ENCODE results near the gene BAIAP3.

Gene BAIAP3

GRCh38 chr16:1287982-1288670 is 45.3 kb upstream of the BAIAP3 start:
- DNase-seq (ENCODE audit: extremely low spot score): no peak
- POLR2A ChIA-PET: no interaction called here
- CTCF ChIA-PET: interaction anchor here (1.5 kb wide), 1 partner anchor 12 kb away, joined by 3 read pairs; no protein-coding TSS in a partner anchor
- TF ChIP-seq L3MBTL2 (conservative IDR thresholded peaks at IDR 0.05) (no peak), LEF1 (IDR thresholded peaks at IDR 0.05; ENCODE audit: borderline replicate concordance) (no peak), ZNF384 (IDR thresholded peaks at IDR 0.05) (no peak), FOXA1 (IDR thresholded peaks at IDR 0.05) (no peak), SUZ12 (IDR thresholded peaks at IDR 0.05) (no peak), TARDBP (IDR thresholded peaks at IDR 0.05) (no peak), SP1 (IDR thresholded peaks at IDR 0.05) (no peak), HDGF (IDR thresholded peaks at IDR 0.05; ENCODE audit: borderline replicate concordance) (no peak), PKNOX1 (IDR thresholded peaks at IDR 0.05) (no peak), CTBP1 (IDR thresholded peaks at IDR 0.05; ENCODE audit: borderline replicate concordance) (no peak), ELF4 (IDR thresholded peaks at IDR 0.05) (no peak), ARNT (IDR thresholded peaks at IDR 0.05) (no peak), NFRKB (IDR thresholded peaks at IDR 0.05) (no peak), FOXK2 (IDR thresholded peaks at IDR 0.05) (no peak), FOXM1 (IDR thresholded peaks at IDR 0.05; ENCODE audit: borderline replicate concordance) (no peak)

- POLR2A ChIA-PET: interaction anchor here (1.5 kb wide), 1 partner anchor 12 kb away, joined by 5 read pairs; no protein-coding TSS in a partner anchor
- no peak for DNase-seq (ENCODE audit: extremely low spot score)
These were observed 44.5 kb upstream of the BAIAP3 start for GRCh38 chr16:1288813-1289476.

GRCh38 chr16:1289477-1289866 is 44.0 kb upstream of the BAIAP3 start:
- no peak for DNase-seq (ENCODE audit: extremely low spot score)
- ChIA-PET POLR2A (interaction anchor here (0.9 to 1.5 kb wide), 3 partner anchors 12 to 47 kb away, joined by 3 to 5 read pairs (median 3); no protein-coding TSS in a partner anchor), CTCF (interaction anchor here (1.4 kb wide), 1 partner anchor 12 kb away, joined by 6 read pairs; no protein-coding TSS in a partner anchor)
- TF ChIP-seq ZNF384 (IDR thresholded peaks at IDR 0.05) (no peak), LEF1 (IDR thresholded peaks at IDR 0.05; ENCODE audit: borderline replicate concordance) (no peak), ELF4 (IDR thresholded peaks at IDR 0.05) (no peak), NFRKB (IDR thresholded peaks at IDR 0.05) (no peak), L3MBTL2 (conservative IDR thresholded peaks at IDR 0.05) (no peak), PKNOX1 (IDR thresholded peaks at IDR 0.05) (no peak), CTBP1 (IDR thresholded peaks at IDR 0.05; ENCODE audit: borderline replicate concordance) (no peak), FOXM1 (IDR thresholded peaks at IDR 0.05; ENCODE audit: borderline replicate concordance) (no peak), TARDBP (IDR thresholded peaks at IDR 0.05) (no peak)

More at GRCh38 chr16:1288813-1289476, 44.5 kb upstream of the BAIAP3 start:
- TF ChIP-seq NFRKB (IDR thresholded peaks at IDR 0.05): no peak
- no peak for TF ChIP-seq L3MBTL2 (conservative IDR thresholded peaks at IDR 0.05)
- TF ChIP-seq SUZ12 (IDR thresholded peaks at IDR 0.05): no peak
- TF ChIP-seq PKNOX1 (IDR thresholded peaks at IDR 0.05): no peak
- CTCF ChIA-PET: interaction anchor here (1.5 kb wide), 1 partner anchor 12 kb away, joined by 3 read pairs; no protein-coding TSS in a partner anchor

GRCh38 chr16:1290063-1290501 is 43.4 kb upstream of the BAIAP3 start:
- POLR2A ChIA-PET: interaction anchor here (0.9 to 1.5 kb wide), 3 partner anchors 11 to 46 kb away, joined by 3 to 5 read pairs (median 3); no protein-coding TSS in a partner anchor
- DNase-seq (ENCODE audit: extremely low spot score): no peak
- CTCF ChIA-PET: interaction anchor here (1.4 kb wide), 1 partner anchor 11 kb away, joined by 6 read pairs; no protein-coding TSS in a partner anchor
- TF ChIP-seq FOXM1 (IDR thresholded peaks at IDR 0.05; ENCODE audit: borderline replicate concordance) (no peak), CTBP1 (IDR thresholded peaks at IDR 0.05; ENCODE audit: borderline replicate concordance) (no peak), TARDBP (IDR thresholded peaks at IDR 0.05) (no peak), SP1 (IDR thresholded peaks at IDR 0.05) (no peak), ZNF384 (IDR thresholded peaks at IDR 0.05) (no peak), HDGF (IDR thresholded peaks at IDR 0.05; ENCODE audit: borderline replicate concordance) (no peak), ARNT (IDR thresholded peaks at IDR 0.05) (no peak), LEF1 (IDR thresholded peaks at IDR 0.05; ENCODE audit: borderline replicate concordance) (no peak), NFRKB (IDR thresholded peaks at IDR 0.05) (no peak), FOXK2 (IDR thresholded peaks at IDR 0.05) (no peak), PKNOX1 (IDR thresholded peaks at IDR 0.05) (no peak), ELF4 (IDR thresholded peaks at IDR 0.05) (no peak), SUZ12 (IDR thresholded peaks at IDR 0.05) (no peak), FOXA1 (IDR thresholded peaks at IDR 0.05) (no peak), L3MBTL2 (conservative IDR thresholded peaks at IDR 0.05) (no peak), BHLHE40 (IDR thresholded peaks at IDR 0.05; ENCODE audit: borderline replicate concordance) (no peak)

Data from HEK293T (cell line).